Gastroesophageal sphincter (tissue), 3 donors: Measurements from ENCODE around the gene ARID5B.

ENCODE experiments used
- POLR2A ChIP-seq, 2 donors: fragments of 450-650 bp; IDR thresholded peaks; one replicate each; pipeline ENCODE4 v1.6.1; 2017; ENCODE audit warnings: antibody characterized with exemption in 2 of 2, mild to moderate bottlenecking in 2 of 2, moderate library complexity in 1 of 2
- POLR2AphosphoS5 ChIP-seq: sonication (generic); formaldehyde crosslinking; IDR thresholded peaks from one replicate; pipeline ENCODE4 v1.6.1; 2017; ENCODE audit warnings: antibody characterized with exemption
- TF ChIP-seq, protein P1 (sequence below), 4 experiments: fragments of 200-600 bp in 2 of 4; fragments of 450-650 bp in 2 of 4; sonication (generic) in 1 of 4; IDR thresholded peaks; one replicate each; pipeline ENCODE4 v1.5.1; 2017 to 2019; ENCODE audit warnings: antibody characterized with exemption in 4 of 4, mild to moderate bottlenecking in 2 of 4, moderate library complexity in 2 of 4

DNA sequence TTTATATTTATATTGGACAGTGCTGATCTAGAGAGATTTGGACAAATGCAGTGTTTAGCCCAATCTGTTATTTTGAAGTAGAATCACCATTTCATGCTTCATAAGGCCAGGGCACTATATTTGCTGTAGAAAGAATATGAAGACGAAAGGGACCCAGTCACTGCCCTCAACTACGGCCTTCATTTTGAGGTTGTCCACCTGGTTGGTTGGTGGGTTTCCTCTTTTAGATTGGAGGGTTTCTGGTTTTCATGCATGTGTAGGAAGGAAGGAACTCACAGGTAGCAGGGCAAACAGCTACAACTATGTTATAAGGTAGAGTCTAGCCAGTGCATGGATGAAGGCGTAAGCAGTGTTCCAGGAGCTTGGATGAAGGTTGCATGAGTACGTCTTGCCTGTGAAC lies 56.3 kb downstream of the ARID5B start:
- TF ChIP-seq, protein P1, sequence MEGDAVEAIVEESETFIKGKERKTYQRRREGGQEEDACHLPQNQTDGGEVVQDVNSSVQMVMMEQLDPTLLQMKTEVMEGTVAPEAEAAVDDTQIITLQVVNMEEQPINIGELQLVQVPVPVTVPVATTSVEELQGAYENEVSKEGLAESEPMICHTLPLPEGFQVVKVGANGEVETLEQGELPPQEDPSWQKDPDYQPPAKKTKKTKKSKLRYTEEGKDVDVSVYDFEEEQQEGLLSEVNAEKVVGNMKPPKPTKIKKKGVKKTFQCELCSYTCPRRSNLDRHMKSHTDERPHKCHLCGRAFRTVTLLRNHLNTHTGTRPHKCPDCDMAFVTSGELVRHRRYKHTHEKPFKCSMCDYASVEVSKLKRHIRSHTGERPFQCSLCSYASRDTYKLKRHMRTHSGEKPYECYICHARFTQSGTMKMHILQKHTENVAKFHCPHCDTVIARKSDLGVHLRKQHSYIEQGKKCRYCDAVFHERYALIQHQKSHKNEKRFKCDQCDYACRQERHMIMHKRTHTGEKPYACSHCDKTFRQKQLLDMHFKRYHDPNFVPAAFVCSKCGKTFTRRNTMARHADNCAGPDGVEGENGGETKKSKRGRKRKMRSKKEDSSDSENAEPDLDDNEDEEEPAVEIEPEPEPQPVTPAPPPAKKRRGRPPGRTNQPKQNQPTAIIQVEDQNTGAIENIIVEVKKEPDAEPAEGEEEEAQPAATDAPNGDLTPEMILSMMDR (IDR thresholded peaks at IDR 0.05), result no peak
- TF ChIP-seq POLR2A (IDR thresholded peaks at IDR 0.05) (no peak), POLR2AphosphoS5 (no peak)
